GM12891 (cell line): Measurements from ENCODE around the gene PYGO2.

ENCODE experiments used
- POLR2A ChIP-seq: IDR thresholded peaks from 2 replicates; pipeline ENCODE4 v1.6.1; 2011; ENCODE audit warnings: low read depth, low read length, control low read depth
- POLR2AphosphoS5 ChIP-seq: IDR thresholded peaks from 2 replicates; pipeline ENCODE4 v1.6.1; 2011; ENCODE audit warnings: low read depth, low read length, control low read depth
- SPI1 ChIP-seq: IDR thresholded peaks from 2 replicates; pipeline ENCODE4 v1.6.1; 2011; ENCODE audit warnings: low read depth, low read length, control low read depth
- TAF1 ChIP-seq: IDR thresholded peaks from 2 replicates; pipeline ENCODE4 v1.6.1; 2011; ENCODE audit warnings: low read depth, low read length, control low read depth

DNA sequence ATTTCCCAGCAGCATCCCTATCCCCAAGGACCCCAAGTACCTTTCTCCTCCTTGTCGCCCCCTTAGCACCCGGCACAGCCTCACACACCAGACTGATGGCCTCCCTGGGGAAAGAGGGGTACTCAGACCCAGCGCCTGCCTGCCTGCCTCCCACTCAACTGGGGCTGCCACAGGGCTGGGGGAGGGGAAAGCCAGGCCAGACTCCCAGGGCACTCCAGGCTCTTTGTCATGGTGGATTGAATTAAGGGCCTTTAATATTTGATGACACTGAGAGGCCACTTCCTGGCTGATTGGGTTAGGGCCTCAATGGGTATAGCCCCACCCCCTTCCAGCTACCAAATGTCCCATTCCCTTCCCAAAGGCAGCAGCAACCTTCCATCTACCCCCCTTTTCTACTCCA, 7.1 kb upstream of the PYGO2 start:
- TF ChIP-seq POLR2A (no peak), POLR2AphosphoS5 (no peak), TAF1 (no peak), SPI1 (no peak)
